GM12875 (cell line): ENCODE data around the gene RAB3C.

ENCODE experiments used
- H3K4me3 ChIP-seq: one replicate; pipeline ENCODE4 v1.5.1; 2011; ENCODE audit warnings: low read depth, low read length, control low read depth
- CTCF ChIP-seq: IDR thresholded peaks from 2 replicates; pipeline ENCODE4 v1.5.1; 2011; ENCODE audit warnings: low read depth, mild to moderate bottlenecking, control low read depth, inconsistent platforms, low read length, moderate library complexity, borderline replicate concordance; ENCODE audit not compliant: insufficient read depth

The RAB3C gene

GRCh38 chr5:58786035-58786434 is 203.2 kb downstream of the RAB3C start:
- no peak overlapping the region for H3K4me3 ChIP-seq
- no peak for TF ChIP-seq CTCF

- no peak overlapping the region for H3K4me3 ChIP-seq
- no peak for TF ChIP-seq CTCF
Measured at GRCh38 chr5:58786711-58787303, 203.9 kb downstream of the RAB3C start.

GRCh38 chr5:58787987-58788386 is 205.1 kb downstream of the RAB3C start:
- TF ChIP-seq CTCF, result no peak
- no peak overlapping the region for H3K4me3 ChIP-seq

GRCh38 chr5:58793888-58794657 is 211.2 kb downstream of the RAB3C start:
- H3K4me3 ChIP-seq, result no peak overlapping the region
- TF ChIP-seq CTCF, result no peak

- no peak overlapping the region for H3K4me3 ChIP-seq
- no peak for TF ChIP-seq CTCF
Measured at GRCh38 chr5:58794875-58795274, 212.0 kb downstream of the RAB3C start.

GRCh38 chr5:58795327-58795726 is 212.5 kb downstream of the RAB3C start:
- H3K4me3 ChIP-seq, result no peak overlapping the region
- TF ChIP-seq CTCF, result no peak

GRCh38 chr5:58797021-58797420 is 214.1 kb downstream of the RAB3C start:
- no peak overlapping the region for H3K4me3 ChIP-seq
- TF ChIP-seq CTCF, result no peak
